Measurements from ENCODE around the gene UNC79.

The UNC79 gene

DNA sequence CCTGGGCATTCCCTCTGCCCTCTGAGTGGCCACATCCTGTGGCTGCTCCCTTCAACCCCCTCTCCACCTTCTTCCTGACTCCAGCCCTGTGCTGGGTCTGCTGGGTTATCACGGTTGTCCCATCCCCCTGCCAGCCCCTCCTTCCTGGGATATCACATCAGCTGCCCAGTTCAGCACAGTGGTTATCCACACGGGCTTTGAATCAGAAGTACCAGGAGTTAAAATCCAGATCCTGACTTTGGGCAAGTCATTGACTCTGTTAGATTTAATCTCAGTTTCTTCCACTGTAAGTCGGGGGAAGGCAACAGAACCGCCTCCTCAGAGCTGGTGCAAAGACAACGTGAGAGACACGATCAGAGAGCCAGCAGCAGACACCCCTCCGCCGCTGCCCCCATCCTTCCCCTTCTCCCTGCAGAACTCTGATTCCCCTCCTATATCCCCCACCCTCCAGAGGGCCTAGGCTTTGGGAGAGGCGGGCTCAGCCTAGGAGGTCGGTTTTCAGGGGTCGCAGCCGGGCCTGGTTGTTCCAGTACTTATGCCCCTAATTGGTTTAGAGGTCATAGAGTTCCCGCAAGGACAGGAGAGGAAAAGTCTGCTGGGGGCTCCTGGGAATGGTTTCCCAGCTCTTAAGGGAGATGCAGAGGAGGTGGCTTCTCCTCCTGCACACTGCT is 315.0 kb downstream of the UNC79 start:
- no peak for DNase-seq (ENCODE audit: low read depth in 1 of 2, low spot score in 1 of 2)

DNA sequence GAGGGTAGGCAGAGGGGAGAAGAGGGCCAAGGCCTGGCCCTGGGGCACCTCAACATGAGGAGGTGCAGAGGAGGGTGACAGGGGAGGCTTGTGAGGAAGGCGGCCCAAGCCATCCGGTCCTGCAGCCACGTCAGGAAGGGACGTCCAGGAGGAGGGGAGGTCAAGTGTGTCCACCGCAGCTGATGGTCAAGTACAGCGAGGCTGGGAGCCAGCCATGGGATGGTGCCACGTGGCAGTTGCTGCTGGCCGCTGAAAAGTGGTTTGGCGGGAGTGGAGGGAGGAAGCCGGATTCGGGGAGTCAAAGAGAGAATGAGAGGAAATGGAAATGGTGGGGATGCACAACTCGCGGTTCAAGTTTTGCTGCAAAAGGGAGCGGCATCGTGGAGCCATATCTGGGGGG is 316.4 kb downstream of the UNC79 start:
- DNase-seq (ENCODE audit: low read depth in 1 of 2, low spot score in 1 of 2): no peak

DNA sequence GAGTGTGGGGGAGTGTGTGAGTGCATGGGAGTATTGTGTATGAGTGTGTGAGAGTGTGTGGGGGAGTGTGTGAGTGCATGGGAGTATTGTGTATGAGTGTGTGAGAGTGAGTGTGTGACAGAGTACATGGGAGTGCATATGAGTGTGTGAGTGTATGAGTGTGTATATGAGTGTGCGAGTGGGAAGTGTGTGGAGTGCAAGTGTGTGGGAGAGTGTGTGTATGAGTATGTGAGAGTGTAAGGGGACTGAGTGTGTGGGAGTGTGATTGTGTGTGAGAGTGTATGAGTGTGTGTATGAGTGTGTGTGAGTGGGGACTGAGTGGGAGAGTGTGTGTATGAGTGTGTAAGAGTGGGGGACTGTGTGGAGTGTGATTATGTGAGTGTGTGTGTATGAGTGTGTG is 316.8 kb downstream of the UNC79 start:
- no peak for DNase-seq (ENCODE audit: low read depth in 1 of 2, low spot score in 1 of 2)

DNA sequence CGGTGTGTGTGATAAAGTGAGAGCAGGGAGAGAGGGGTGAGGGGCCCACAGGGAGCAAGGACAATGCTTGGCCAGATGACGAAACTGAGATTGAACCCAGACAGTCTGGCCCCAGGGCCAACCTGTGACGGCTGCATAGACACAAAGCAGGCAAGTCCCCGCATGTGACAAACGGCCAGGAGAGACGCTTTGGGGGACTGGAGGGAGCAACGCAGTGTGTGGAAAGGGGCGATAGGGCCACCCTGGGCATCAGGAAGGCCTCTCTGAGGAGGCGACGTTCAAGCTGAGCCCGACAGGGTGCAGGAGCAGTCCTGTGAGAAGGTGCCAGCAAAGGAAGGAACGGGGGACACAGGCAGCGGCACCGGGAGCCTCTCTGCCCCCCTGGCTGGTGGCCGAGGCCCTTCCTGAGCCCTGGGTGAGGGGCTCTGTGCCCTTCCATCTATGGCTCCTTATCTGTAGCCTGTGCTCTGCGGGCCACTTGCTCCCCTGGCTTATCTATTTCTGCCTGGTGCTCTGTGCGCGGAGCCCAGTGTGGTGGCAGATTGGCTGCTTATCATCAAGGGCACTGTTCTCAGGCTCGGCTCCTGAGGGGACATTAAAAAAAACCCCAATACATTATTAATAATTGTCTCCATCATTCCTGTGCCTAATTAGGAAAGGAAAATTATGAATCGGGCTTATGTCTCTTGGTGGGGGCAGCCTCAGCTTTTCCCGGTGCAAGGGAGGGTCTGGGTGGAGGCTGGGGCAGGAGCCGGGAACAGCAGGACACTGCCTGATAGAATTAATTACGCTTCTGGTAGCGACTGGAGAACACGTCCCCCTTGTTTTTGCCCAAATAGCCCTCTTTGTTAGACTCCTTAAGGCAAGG is 317.7 kb downstream of the UNC79 start:
- no peak for DNase-seq (ENCODE audit: low read depth in 1 of 2, low spot score in 1 of 2)

DNA sequence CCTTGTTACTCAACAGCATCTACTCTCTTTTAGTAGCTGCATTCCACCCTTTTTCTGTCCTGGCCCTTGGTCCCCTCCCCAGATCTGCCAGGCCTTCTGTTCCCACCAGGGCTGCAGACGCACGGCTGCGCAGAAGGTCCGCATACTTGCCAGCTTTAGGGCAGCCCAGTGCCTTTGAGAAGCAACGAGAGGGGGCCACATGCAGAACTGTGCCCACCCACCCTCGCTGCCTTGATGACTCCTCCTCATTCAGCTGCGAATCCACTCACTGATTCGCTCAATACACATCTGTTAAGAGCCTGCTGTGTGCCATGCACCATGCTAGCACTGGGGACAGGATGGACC is 318.3 kb downstream of the UNC79 start:
- DNase-seq (ENCODE audit: low read depth in 1 of 2, low spot score in 1 of 2): no peak

DNA sequence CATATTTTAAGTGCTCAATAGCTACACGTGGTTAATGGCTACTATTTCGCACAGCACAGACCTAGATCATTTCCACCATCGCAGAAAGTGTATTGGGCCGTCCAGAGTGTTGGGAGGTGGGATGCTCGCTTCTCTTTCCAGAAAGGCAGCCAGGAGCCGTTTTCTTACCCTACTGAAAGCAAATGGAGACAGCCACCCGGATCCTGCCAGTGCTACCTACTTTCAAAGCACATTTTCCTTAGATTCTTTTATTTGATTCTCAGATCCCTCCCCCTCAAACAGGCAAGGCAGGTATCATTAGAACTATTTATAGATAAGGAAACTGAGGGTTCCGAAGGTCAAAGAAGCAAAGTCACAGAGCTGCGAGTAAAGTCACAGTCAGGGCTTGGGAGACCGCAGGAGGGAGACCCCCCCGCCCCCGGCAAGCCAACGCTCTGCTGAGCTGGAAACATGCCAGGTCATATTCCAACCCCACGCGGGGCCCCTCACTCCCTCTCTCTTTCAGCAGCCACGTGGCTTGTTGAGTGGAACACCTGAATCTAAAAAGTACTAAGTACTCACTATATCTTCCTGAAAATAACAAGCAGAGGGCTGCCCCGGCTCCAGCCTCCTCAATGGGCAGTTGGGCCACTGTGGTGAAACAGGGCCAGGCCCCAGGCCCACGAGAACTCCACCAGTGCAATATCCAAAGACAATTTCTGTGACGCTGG is 321.4 kb downstream of the UNC79 start:
- no peak for DNase-seq (ENCODE audit: low read depth in 1 of 2, low spot score in 1 of 2)

DNA sequence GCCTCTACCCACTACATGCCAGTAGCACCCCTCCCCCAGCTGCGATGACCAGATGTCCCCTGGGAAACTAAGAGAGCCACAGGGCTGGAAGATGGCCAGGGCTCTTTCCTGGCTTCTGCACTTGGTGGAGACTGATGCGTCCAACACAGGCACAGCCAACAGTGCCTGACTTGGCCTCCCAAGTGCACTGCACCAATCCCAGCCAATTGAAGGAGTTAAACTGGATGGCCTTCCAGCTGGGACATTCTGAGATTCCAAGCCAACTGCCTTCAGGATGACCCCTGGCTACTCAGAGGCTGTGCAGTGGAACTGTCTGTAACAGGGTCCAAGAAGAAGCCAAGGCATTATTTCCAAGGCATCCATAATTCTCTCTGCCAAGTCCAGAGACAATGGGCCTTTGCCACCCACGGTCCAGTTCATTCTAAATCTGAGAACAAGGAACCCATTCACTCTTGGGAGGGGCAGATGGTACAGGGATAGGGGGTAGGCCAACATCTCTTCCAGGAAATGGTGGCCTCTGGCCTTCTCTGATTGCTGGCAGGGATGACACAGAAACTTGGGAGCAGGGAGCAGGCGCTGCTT is 322.3 kb downstream of the UNC79 start:
- DNase-seq (ENCODE audit: low read depth in 1 of 2, low spot score in 1 of 2): no peak

DNA sequence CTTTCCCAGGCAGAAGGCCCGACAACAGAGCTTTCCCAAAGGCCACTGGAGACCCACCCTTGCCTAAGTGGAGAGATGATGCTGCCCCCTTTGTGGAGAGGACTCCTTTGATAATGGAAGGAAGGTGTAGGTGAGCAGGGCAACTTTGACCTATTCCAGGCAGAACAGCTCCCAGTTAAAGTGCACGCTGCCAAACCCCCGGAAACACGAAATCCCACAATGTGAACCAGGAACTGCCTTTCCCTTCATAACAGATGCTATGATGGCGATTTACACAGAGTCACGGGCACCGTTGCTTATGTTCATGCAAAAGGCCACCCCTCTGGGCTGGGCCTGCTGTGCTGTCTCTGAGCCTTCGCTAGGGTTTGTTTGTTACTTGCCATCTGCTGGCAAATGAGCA is 322.9 kb downstream of the UNC79 start:
- no peak for DNase-seq (ENCODE audit: low read depth in 1 of 2, low spot score in 1 of 2)

DNA sequence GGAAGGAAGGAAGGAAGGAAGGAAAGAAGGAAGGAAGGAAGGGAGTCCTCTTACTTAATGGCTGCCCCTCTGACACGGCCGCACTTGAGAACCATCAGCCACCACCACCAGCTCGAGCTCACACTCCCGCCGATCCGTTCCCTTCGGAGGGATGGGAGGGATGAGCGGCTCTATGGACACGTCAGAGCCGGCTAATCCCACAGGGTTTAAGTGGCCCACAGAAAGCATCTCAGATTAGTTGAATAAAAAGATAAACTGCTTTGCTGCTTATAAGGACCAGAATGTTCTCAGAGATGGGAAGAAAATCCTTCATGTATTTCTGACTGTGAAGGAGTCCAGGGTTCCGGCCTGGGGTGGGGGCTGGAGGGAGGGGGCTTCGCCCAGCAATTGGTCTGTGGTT is 326.5 kb downstream of the UNC79 start:
- DNase-seq (ENCODE audit: low read depth in 1 of 2, low spot score in 1 of 2): no peak

Data from activated CD4-positive, alpha-beta T cell treated with anti-CD3 and anti-CD28 coated beads, Interleukin-2, amount 50 U/mL, for 24 hours (primary cell).